A673 (cell line): ENCODE data around the gene FHIP1A. TPM values are rescaled to one million over a fixed set of nuclear protein-coding genes. Genes with fewer than 3 reads are reported as not detected.

Experiments
- BruUV-seq: library from RNA; stranded (reverse); fragments of 400-500 nt; replicated peaks from 2 replicates; lab custom pipeline; 2021; lab: Mats Ljungman, UMichigan
- CTCF ChIA-PET: fragments of 300-600 bp; sonication (Branson Sonifier 250); formaldehyde crosslinking; loops from one replicate; lab custom pipeline; 2022; ENCODE audit warnings: antibody characterized with exemption; lab: Charles Lee
- POLR2A ChIA-PET: fragments of 300-600 bp; sonication (Branson Sonifier 250); formaldehyde crosslinking; loops from one replicate; lab custom pipeline; 2022; ENCODE audit warnings: antibody characterized with exemption; ENCODE audit not compliant: low non-redundant PET; lab: Charles Lee
- DNase-seq: peaks from one replicate; pipeline ENCODE4 v3.0.0-alpha.2; 2015; ENCODE audit warnings: low spot score
- H3K27ac ChIP-seq: fragments of 200-600 bp; sonication (generic); 2 replicates; pipeline ENCODE4 v1.5.1; 2016; ENCODE audit warnings: mixed run types, low read depth, mild to moderate bottlenecking, mixed read lengths, antibody characterized with exemption, low read length; ENCODE audit not compliant: poor library complexity, severe bottlenecking
- H3K27me3 ChIP-seq: fragments of 200-600 bp; sonication (generic); replicated peaks from 2 replicates; pipeline ENCODE4 v1.6.1; 2017; ENCODE audit warnings: mixed run types, low read depth, mild to moderate bottlenecking, mixed read lengths, antibody characterized with exemption, low read length; ENCODE audit not compliant: insufficient read depth, poor library complexity
- H3K36me3 ChIP-seq: fragments of 200-600 bp; sonication (generic); 2 replicates; pipeline ENCODE4 v1.6.1; 2016; ENCODE audit warnings: mixed run types, mild to moderate bottlenecking, mixed read lengths, antibody characterized with exemption, low read length; ENCODE audit not compliant: insufficient read depth, poor library complexity, severe bottlenecking
- H3K4me1 ChIP-seq: fragments of 200-600 bp; sonication (generic); 2 replicates; pipeline ENCODE4 v1.6.1; 2017; ENCODE audit warnings: mixed run types, mild to moderate bottlenecking, mixed read lengths, antibody characterized with exemption, low read length; ENCODE audit not compliant: insufficient read depth, poor library complexity, severe bottlenecking
- H3K4me3 ChIP-seq: fragments of 200-600 bp; sonication (generic); 2 replicates; pipeline ENCODE4 v1.5.1; 2016; ENCODE audit warnings: low read depth, mixed run types, mild to moderate bottlenecking, mixed read lengths, low read length; ENCODE audit not compliant: poor library complexity, severe bottlenecking
- H3K9me3 ChIP-seq: fragments of 200-600 bp; sonication (generic); 2 replicates; pipeline ENCODE4 v1.6.1; 2016; ENCODE audit warnings: mixed run types, low read depth, mild to moderate bottlenecking, mixed read lengths, antibody characterized with exemption, low read length; ENCODE audit not compliant: poor library complexity, severe bottlenecking
- CTCF ChIP-seq: fragments of 300-800, 200-600 bp; sonication (generic); conservative IDR thresholded peaks from 2 replicates; pipeline ENCODE4 v1.5.1; 2017; ENCODE audit warnings: low read depth, mild to moderate bottlenecking, antibody characterized with exemption, low read length, moderate library complexity, mixed read lengths
- EZH2 ChIP-seq: fragments of 200-600 bp; sonication (generic); IDR thresholded peaks from 2 replicates; pipeline ENCODE4 v1.6.1; 2017; ENCODE audit warnings: borderline replicate concordance, low read depth, mild to moderate bottlenecking, mixed read lengths, antibody characterized with exemption, low read length; ENCODE audit not compliant: poor library complexity, severe bottlenecking
- intact Hi-C: fragments of 100-400 bp; cut with micrococcal nuclease; formaldehyde crosslinking; loops from one replicate; pipeline ENCODE4 v1.10.0; 2022; ENCODE audit not compliant: unreplicated experiment
- total RNA-seq: library from RNA; stranded (reverse); gene quantifications from 2 replicates; pipeline ENCODE4 v1.2.3, GENCODE V29; 2021

FHIP1A gene
- total RNA-seq, 1 experiment from 2014 or later = 0.13 TPM

- DNase-seq = no peak
- no peak overlapping the region for H3K27ac ChIP-seq
- no peak overlapping the region for H3K4me3 ChIP-seq
- ChIA-PET POLR2A (no interaction called here), CTCF (no interaction called here)
- no peaks in the 10 kb centered on the region for H3K9me3 ChIP-seq
- intact Hi-C loops = no loop called here
- H3K4me1 ChIP-seq = no peaks in the 10 kb centered on the region
- no peaks in the 10 kb centered on the region for H3K27me3 ChIP-seq
- no peaks in the 10 kb centered on the region for H3K36me3 ChIP-seq
- BruUV-seq = no TSS peak
- no peak for TF ChIP-seq CTCF
- TF ChIP-seq EZH2 = no peak
These were observed 18.3 kb downstream of the FHIP1A start for GRCh38 chr4:151427266-151427665.

DNA sequence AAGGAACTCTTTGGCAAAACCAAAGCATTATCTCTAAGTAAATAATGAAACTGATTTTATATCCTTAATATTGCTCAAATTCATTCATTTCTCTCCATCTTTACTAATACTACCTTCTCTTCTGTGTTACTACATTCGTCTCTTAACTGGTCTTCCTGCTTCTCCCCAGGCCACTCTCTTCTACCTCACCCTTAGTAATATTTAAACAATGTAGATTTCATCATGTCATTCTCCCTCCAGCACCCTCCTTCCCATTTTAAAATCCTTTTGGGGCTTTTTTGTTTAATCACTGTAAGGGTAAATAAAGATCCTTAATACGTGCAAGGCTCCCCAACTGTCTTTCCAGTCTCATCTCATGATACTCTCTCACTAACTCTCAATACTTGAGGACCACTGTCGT is 19.4 kb downstream of the FHIP1A start:
- Histone ChIP-seq H3K27me3 (no peaks in the 10 kb centered on the region), H3K36me3 (no peaks in the 10 kb centered on the region), H3K27ac (no peak overlapping the region), H3K4me3 (no peak overlapping the region), H3K4me1 (no peaks in the 10 kb centered on the region), H3K9me3 (no peaks in the 10 kb centered on the region)
- intact Hi-C loops = no loop called here
- CTCF ChIA-PET = no interaction called here
- BruUV-seq = no TSS peak
- TF ChIP-seq CTCF (no peak), EZH2 (no peak)
- DNase-seq = no peak
- POLR2A ChIA-PET = no interaction called here

GRCh38 chr4:151429957-151430570 is 21.1 kb downstream of the FHIP1A start:
- Histone ChIP-seq H3K36me3 (no peaks in the 10 kb centered on the region), H3K4me3 (no peak overlapping the region), H3K4me1 (no peaks in the 10 kb centered on the region), H3K27ac (no peak overlapping the region), H3K27me3 (no peaks in the 10 kb centered on the region), H3K9me3 (no peaks in the 10 kb centered on the region)
- ChIA-PET POLR2A (no interaction called here), CTCF (no interaction called here)
- no peak for DNase-seq
- no TSS peak for BruUV-seq
- intact Hi-C loops = no loop called here
- no peak for TF ChIP-seq CTCF
- TF ChIP-seq EZH2 = no peak
